Fibroblast of gingiva (primary cell): Measurements from ENCODE around the gene TRANK1.

ENCODE experiments used
- DNase-seq: peaks from one replicate; pipeline ENCODE4 v3.0.0-alpha.2; 2011; ENCODE audit warnings: low read depth

TRANK1 gene

GRCh38 chr3:36843065-36844051 lies 101.5 kb downstream of the TRANK1 start:
- peak; percentile 10 for DNase-seq

DNA sequence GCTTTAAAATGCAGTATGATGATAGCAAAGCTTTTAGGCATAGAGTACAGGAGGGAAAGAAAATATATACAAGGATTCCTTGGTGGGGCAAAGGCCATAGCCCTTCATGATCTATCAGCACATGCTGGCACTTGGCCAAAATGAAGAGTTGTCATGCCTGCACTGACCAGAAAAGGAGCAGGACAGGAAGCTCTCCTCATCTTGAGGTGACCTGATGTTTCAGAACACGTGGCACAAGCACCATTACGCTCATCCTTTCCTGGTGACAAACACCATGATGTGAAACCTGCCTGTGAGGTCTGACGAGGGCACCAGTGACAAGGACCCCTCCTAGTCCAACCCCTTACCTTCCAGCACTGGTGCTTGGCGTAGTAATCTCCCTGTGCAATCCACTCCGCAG lies 102.6 kb downstream of the TRANK1 start:
- no peak for DNase-seq

DNA sequence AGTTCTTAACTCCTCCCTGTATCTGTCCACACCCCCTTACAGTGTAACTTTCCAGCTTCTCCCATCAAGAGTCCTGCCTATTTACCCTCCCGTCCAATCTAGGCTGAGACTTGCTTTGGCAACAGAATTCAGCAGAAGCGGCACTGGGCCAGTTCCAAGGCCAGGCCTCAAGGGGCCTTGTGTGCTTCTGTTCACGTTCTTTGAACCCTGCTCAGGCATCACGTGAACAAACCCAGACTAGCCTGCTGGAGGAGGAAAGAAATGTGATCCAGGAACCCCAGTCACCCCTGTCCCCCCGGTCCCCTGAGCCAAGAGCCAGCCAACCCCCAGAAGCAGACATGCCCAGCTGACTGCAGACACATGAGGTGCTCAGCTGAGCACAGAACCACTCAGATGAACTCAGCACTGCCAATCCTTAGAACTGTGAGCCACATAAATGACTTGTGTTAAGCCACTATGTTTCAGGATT lies 104.4 kb downstream of the TRANK1 start:
- peak; percentile 67 for DNase-seq

GRCh38 chr3:36837089-36837488 lies 107.8 kb downstream of the TRANK1 start:
- no peak for DNase-seq

- no peak for DNase-seq
Measured at GRCh38 chr3:36833160-36833814, 111.6 kb downstream of the TRANK1 start.

- DNase-seq = no peak
Measured at GRCh38 chr3:36832406-36832805, 112.4 kb downstream of the TRANK1 start.

DNA sequence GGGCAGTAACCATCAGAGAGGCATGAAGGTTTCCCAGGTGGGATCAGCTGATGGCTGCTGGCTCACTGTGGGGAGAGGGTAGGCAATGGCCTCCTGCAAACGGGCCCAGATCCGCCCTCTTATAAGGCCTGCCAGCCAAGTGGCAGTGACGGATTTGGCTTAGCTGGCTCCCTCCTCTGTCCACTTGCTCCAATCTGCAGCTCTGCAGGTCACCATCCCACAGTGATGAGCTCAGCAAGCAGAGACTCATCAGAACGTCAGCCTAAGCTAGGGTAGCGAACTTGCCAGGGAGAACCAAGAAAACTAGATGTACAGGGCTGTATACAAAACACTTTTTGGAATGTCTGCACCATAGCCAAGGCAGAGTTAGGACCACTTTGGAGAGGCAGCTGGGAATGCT lies 117.7 kb downstream of the TRANK1 start:
- no peak for DNase-seq

- no peak for DNase-seq
Measured at GRCh38 chr3:36826240-36826639, 118.6 kb downstream of the TRANK1 start.

GRCh38 chr3:36824443-36824842 lies 120.4 kb downstream of the TRANK1 start:
- no peak for DNase-seq

GRCh38 chr3:36823806-36824205 lies 121.0 kb downstream of the TRANK1 start:
- no peak for DNase-seq

- no peak for DNase-seq
Measured at GRCh38 chr3:36820083-36820482, 124.8 kb downstream of the TRANK1 start.

GRCh38 chr3:36817806-36818533 lies 126.9 kb downstream of the TRANK1 start:
- no peak for DNase-seq

- no peak for DNase-seq
Measured at GRCh38 chr3:36815375-36815774, 129.5 kb downstream of the TRANK1 start.

DNA sequence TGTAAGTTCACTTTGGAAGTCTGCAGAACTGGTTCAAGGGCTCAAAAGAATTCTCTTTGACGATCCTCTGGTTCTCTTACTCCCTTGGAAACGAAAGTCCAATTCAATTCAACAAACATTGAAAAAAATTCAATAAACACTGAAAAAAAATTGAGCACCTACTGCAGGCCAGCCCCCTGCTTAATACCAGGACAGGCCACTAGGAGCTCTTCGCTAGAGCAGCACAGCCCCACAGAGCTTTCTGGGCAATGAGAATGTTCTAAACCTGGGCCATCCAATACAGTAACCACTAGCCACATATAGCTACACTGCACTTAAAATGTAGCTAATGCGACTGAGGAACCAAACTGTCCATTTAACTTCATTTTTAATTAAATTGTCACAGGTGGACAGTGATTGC lies 130.1 kb downstream of the TRANK1 start:
- no peak for DNase-seq

DNA sequence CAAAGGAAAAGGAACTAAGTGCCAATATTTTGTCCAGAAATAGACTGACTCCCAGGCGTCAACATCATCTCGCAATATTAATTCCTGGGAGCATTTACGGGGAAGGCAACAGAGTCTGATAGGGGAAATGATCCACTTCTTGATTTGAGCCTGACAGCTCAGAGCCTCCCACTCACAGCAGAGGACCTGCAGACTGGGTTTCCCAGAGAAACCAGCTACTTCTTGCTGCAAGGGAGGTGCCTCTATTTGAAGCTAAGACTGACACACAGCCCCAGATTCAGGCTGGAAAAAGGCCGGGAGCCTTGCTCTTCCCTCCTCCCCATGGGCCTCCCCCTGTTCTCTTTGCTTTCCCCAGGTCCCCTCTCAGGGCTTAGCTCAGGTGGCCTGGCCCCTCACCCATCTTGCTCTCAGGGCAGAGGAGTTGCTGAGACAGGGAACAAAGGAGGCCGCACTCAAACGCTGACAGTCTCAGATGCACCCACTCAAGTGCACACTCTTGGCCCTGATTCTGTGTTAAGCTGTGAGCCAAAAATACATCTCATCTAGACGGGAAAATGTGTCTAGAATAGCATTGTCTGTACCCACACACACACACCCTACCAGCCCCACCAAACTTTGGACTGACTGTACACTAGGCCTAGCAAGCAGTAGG lies 130.7 kb downstream of the TRANK1 start:
- no peak for DNase-seq

DNA sequence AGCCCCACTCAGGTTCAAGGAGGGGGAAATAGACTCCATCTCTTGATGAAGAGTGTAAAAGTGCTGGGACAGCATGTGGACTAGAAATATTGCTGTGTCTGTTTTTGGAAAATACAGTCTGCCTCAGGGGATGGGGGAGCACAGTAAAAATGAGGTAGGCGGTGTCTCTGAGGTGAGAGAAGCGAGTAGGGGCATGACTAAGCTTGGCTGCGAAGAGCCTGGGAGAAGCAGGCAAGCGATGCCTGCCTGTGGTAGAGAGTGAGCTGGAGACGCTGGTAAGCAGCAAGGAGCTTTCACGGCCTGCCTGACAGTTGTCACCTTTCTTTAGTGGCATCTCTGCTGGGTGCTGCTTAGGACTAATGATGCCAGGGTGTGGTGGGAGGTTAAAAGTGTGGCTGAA lies 131.5 kb downstream of the TRANK1 start:
- DNase-seq = no peak

DNA sequence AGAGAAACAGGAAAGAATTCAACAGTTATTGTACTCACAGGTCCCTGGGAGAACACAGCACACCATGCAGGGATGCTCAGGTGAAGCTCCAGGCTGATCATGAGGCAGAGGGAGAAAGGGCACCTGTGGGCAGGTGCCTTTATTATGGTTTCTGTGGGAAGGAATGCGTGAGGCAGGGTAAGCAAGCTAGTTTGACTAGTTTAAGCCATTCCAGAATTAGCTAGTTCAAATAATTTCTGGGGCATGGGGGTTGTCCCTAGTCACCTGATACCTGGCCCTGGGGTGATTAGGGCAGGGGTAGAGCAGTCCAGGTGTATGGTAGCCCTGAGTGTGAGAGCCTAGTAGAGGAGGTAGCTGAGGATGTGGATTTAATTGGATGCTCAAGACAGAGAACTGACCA lies 132.6 kb downstream of the TRANK1 start:
- DNase-seq = no peak

DNA sequence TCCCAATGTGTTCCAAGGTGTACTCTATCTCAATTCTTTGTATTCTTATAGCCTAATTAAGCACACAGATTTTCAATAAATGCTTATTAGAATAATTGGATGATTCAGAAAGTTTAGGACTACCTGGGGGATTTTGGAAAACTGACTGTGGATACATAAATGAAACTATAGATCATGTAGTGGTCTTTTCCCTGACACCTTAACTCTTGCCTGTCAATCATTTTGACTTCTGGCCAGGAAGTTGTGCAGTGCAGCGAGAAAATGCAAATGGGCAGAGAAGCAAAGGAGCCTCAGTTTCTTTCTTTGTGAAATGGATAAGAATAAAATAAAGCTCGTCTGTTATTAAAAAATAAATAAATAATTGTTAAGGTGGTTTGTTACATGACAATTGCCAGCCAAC lies 133.1 kb downstream of the TRANK1 start:
- DNase-seq = no peak

DNA sequence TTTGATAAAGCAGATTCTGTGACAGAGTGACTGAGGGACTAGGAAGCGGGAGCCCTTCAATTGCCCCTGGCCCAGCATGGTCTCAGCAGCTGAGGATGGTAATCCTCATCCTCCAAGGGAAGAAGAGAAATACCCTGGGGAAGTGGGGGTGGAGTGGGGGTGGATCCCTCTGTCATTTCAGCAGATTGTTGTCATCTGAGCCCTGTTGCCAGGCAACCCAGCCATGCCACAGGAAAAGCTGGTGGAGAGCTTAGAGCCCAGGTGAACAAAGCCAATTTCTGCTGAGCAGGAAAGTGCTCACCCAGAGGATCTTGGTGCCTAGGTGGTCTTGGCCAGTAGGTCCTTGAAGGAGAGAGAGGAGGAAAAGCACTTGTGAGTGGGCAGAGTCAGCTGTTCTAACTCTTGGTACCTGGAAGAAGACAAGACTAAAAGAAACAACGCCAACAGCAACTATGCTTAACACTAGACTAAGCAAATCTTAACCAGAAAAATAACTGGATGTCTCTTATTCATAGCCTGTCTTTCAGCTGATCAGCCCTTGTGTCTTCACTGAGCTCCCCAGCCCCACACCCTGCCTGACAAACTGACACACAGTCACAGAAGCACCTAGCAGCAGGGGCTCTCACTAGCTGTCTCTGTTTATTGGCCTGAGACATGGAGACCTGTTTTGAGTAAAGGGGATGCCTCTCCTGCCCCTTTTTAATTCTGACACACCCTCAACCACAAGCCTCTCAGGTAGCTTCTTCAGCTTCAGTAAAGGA lies 140.4 kb downstream of the TRANK1 start:
- DNase-seq = no peak

DNA sequence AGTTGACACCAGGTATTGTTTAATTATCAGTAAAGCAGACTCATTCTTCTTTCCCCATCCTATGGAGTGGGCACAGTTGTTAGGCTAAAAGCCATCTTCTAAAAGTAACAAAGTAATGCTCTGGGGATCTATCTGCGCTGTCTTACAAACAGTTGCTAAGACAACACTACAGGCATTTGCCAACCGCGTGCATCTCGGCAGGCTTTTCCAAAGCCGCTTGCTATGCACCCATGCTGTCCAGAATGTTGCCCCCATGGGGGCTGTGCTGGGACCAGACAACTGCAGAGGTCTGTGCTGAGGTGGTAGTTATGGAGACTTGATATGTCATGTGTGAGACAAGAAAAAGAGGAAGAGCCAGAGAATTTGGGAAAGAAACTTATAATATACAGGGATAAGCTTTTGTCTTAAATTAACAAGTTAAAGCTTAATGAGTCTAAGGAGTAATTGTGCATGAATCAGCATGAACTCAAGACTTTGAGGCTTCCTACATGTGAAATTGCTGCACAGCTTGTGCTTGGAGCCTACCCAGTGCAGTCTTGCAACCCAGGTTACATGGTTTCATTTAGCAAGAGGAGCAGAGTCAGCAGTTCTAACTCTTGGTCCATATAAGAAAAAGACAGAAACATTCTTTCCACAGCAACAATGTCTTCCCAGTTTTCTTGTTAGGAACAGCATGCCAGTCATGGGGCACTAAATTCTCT lies 141.6 kb downstream of the TRANK1 start:
- no peak for DNase-seq
